NT2/D1 (cell line): Measurements from ENCODE around the gene USP31.

Source experiments
- SUZ12 ChIP-seq: IDR thresholded peaks from 2 replicates; pipeline ENCODE4 v1.6.1; 2011; ENCODE audit not compliant: insufficient read length, insufficient read depth; ENCODE audit errors: extremely low read depth
- YY1 ChIP-seq: IDR thresholded peaks from 2 replicates; pipeline ENCODE4 v1.6.1; 2011; ENCODE audit not compliant: insufficient read length, insufficient read depth
- ZNF274 ChIP-seq: IDR thresholded peaks from 2 replicates; pipeline ENCODE4 v1.6.1; 2011; ENCODE audit warnings: mild to moderate bottlenecking, low read depth, low read length

DNA sequence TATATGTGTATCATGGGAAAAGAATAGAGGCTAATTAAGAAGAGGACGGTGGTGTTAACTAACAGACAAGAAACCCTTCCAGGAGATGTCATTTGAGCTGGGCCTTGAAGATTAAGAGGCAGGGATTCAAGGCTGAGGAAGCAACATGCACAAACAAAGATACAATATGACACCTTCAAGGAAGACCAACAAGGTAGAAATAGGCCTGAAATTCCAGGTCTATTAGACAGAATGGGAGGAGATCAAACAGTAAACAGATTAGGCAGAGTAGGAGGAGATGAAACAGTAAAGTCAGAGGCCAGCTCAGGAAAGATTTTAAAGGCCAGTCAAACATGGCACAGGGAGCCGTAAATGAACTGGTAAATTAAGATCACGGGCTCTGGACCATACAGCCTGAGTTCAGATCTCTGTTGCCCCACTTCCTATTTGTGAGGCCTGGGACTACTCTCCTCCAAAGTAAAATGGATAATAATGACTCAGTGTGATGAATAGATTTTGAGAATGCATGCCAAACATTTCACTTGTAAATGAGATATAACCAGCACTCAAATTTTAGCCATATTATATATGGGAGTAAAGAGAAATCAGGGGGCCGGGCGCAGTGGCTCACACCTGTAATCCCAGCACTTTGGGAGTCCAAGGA lies 38.9 kb downstream of the USP31 start:
- TF ChIP-seq ZNF274, result no peak
- no peak for TF ChIP-seq YY1
- no peak for TF ChIP-seq SUZ12
